ENCODE measurements around the gene OSBPL8.

The OSBPL8 gene

GRCh38 chr12:76303989-76304460 lies 255.5 kb downstream of the OSBPL8 start:
- DNase-seq = no peak

DNA sequence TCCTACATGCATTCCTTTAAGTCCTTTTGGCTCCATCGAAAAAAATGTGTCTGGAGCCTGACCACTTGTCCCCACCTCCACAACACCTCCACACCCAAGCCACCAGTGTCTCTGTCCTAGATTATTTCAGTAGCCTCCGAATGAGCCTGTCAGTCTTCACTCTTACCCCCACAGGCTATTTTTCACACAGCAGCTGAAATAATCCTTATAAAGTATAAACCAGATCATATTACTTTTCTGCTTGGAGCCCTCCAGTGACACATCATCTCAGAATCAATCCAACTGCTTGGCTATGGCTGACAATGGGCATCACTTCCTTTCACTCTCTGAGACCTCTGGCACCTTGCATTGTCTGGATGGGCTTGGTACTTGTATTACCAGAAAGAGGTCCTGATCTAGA lies 256.2 kb downstream of the OSBPL8 start:
- no peak for DNase-seq
